Stimulated activated naive CD4-positive, alpha-beta T cell treated with Interleukin-2 at 50 U/mL for 16 hours (primary cell): ENCODE data around the gene NSF.
"Not testable (repeated sequence)": the region's sequence is repeated elsewhere in the genome, so short reads cannot be mapped to it uniquely, and the experiment has no call there.

ENCODE experiments used
- DNase-seq: peaks from one replicate; lab custom pipeline; 2025; lab: John Stamatoyannopoulos, UW

Gene NSF

GRCh38 chr17:46773676-46774075 lies 183.2 kb downstream of the NSF start:
- no peak for DNase-seq

- DNase-seq: no peak
Measured at GRCh38 chr17:46774108-46774737, 183.8 kb downstream of the NSF start.

GRCh38 chr17:46776298-46777005 lies 186.0 kb downstream of the NSF start:
- no peak for DNase-seq

DNA sequence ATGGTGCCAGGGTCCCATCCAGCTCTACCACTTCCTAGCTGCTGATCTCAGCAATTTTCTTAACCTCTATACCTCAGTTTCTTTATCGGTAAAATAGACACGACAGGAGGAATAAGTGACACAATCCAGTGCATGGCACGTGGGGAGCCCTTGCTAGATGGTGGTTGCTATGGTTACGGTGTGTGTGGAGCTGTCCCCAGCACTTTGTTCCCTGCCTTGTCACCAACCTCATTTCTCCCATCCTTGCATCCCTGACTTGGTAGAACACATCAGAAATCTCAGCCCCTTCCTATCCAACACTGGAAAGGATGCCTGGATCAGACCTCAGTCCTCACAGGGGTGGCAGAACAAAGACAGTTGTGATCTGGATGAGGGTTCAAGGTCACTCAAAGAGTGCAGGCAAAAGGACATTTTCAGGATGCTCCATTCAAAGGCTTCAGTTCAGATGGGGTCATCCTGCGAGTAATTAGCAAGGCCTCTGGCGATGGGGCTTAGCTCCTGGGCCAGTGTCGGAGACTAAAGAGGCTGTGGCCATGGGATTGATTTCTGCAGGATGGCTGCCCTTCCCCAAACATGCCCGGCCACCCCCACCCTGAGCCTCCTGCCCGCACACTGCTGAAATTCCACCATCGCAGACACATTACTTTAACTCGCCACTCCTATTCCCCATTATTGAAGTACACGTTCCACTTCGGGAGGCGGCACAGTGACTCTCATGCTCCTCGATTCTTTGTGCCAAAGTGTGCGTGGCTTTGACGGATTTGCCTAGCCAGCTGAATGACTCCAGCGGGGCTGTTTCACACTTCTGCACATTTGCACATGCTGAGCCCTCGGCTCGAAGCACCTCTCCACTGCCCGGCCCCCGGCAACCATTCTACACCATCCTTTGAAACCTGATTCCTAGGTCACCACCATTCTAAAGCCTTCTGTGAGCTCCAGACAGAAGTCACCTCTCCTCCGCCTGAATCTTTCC lies 187.8 kb downstream of the NSF start:
- no peak for DNase-seq

DNA sequence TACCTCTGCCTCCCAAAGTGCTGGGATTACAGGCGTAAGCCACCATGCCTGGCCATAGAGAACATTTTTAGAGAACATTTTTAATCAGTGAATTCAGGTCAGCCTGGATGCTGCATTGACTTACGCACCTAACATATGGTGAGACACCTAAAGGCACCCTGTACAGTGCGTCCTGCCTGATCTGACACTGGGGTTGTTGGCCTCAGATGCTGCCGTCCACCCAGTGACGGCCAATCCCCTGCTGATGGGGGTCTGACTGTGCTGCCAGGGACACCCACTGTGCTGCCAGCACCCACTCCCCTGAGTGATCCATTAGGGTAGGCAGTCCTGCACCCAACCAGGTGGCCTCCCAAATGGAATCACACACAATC lies 189.5 kb downstream of the NSF start:
- no peak for DNase-seq

GRCh38 chr17:46782250-46782953 lies 191.9 kb downstream of the NSF start:
- no peak for DNase-seq

DNA sequence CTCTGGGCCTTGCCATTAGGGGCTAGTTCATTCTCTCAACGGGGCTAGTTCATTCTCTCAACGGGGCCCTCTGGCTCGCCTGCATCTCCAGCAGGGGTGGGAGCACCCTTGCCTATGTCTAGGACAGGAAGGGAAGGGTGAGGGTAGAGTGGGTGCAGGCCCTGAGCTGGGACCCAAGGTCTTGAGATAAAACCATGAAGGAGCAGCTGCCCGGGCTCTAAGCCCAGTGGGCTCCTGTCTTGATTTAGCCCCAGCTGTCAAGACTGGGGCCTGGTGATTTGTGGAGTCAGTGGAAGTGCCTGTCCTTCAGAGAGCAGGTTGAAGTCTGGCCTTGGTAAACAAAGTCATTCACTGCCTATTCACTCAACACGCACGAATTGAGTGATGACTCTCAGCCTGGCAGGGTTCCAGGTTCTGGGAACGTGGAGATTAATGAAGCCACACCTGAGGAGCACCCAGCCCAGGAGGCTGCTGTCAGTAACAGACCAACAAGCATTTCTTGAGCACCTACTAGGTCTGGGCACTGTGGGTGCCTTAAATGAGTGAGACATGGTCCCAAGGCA lies 192.6 kb downstream of the NSF start:
- no peak for DNase-seq

DNA sequence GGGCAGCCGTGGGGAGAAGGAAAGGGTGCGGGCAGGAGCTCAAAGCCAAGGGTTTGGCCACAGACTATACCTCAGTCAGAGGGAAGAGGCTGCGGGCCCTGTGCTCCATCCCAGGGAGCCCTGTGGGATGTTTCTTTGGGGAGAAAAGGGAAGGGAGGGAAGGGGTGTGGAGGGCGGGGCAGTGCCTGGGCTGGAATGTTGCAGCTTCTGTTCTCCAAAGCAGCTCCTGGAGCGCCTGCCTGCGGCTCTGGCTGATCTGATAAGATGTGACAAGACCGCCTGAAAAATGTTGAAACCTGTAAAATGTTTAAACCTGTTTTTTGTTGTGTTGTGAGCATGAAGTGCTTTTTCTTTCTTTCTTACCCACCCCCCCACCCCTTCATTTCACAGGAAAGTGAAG lies 195.2 kb downstream of the NSF start:
- no peak for DNase-seq

GRCh38 chr17:46787478-46787877 lies 197.0 kb downstream of the NSF start:
- no peak for DNase-seq

GRCh38 chr17:46788300-46788699 lies 197.8 kb downstream of the NSF start:
- DNase-seq: no peak

DNA sequence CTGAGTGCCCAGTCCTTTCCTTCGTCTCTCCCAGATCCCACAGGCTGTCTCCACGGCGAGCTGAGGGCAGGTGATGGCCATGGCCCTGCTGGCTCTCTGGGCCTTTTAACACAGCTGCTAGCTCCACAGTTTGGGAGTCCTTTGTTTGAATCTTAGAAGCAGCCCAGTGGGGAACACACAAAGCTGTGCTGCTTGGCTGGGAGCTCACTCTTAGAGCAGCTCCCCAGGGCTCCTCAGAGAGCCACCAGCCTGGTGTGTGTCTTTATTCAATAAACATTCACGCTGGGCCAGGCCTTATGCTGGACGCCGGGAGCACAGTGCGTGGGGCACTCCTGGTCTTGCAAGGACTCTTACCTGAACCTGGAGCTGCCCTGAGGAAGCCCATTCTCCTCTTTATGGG lies 198.3 kb downstream of the NSF start:
- no peak for DNase-seq

- no peak for DNase-seq
Measured at GRCh38 chr17:46789610-46790009, 199.1 kb downstream of the NSF start.

DNA sequence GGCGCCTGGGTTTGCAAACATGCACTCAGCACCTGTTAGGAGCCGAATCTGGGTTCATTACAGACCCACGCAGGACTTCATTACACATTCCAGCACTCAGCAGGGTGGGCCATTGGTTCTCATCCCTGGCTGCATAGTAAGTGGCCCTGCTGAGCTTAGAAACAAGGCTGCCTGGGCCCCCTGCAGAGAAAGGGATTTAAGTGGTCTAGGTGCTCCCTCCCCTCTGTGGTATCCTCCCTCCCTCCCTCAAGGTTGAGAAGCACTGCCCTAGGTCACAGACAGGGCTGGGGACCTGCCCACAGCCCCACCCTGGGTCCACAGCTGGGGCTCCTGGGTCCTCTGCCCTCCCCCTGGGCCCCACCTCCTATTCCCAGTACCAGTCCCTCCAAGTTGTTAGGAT lies 199.7 kb downstream of the NSF start:
- DNase-seq: no peak

- no peak for DNase-seq
Measured at GRCh38 chr17:46791531-46791930, 201.1 kb downstream of the NSF start.

GRCh38 chr17:46792071-46792470 lies 201.6 kb downstream of the NSF start:
- no peak for DNase-seq

GRCh38 chr17:46793023-46793422 lies 202.6 kb downstream of the NSF start:
- DNase-seq: not testable (repeated sequence)

DNA sequence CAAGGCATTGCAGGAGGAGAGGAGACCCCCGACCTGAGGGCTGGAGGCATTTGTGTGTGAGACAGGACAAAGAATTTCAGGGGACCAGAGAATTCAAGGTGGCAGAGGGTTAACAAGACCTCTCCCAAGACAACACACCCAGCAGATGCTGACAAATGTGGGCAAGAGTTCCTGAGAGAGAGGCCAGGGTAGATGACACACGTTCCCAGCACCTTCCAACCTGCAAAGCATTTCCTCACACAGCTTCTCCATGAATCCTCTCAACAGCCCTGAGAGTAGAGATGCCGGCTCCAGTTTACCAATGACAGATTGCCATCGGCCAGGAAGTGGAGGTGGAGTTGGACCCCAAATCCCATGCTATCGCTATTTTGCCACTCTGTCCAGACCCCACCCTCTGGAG lies 203.1 kb downstream of the NSF start:
- no peak for DNase-seq

DNA sequence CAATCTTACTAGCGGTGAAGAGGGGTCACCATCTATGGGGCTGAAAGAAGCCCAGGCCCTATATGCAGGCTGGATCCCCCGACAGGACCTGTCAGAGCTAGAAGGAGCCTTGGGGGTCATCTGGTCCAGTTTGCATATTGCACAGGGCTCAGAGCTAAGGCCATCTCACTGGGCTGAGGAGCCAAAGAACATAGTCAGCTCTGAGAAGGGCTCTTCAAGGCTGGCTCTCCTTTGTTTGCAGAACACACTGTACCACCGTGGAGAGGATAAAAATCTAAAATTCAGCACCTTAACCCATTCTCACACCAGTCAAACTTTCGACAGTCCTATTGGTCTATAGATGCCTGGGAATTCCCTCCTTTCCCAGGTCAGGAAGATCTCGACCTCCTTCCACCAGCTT lies 203.8 kb downstream of the NSF start:
- DNase-seq: no peak

DNA sequence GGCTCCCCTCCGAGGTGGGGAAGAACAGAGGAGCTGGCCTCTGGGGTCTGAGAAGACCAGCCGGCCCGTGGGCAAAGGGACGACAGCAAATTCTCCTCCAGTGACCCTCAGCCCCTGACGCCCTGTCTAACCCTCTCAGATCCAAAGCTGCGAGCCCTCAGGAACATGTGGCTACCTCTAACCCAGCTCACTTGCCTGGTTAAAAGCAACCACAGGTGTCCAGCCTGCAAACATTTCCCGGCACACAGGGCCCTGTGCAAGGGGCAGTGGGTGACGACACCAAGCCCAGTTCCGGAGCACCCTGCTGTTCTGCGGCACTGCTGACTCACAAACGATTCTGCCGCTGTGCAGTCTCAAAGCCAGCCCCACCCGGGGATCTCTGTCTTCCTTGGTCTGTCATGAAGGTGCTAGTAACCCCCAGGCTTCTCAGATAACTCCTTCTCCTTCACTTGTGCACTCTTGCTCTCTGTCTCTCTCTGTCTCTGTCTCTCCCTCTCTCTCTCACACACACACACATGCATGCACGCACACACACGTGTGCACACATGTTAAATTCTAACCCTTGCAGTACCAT lies 205.0 kb downstream of the NSF start:
- DNase-seq: no peak

- DNase-seq: no peak
Measured at GRCh38 chr17:46796084-46796483, 205.6 kb downstream of the NSF start.

- DNase-seq: no peak
Measured at GRCh38 chr17:46796524-46796923, 206.1 kb downstream of the NSF start.
